HepG2 (cell line): ENCODE measurements around the gene SLC25A45. TPM values are rescaled to one million over a fixed set of nuclear protein-coding genes. Genes with fewer than 3 reads are reported as not detected.

Source experiments
- DPF2 ChIP-seq: sonication (generic); formaldehyde crosslinking; IDR thresholded peaks from 2 replicates; pipeline ENCODE4 v1.4.0; 2020; ENCODE audit warnings: mild to moderate bottlenecking, low read depth, missing genetic modification reagents, borderline replicate concordance
- DRAP1 ChIP-seq: IDR thresholded peaks from 2 replicates; pipeline ENCODE4 v1.6.1; 2016; ENCODE audit warnings: missing genetic modification reagents, missing compliant biosample characterization
- ERF ChIP-seq: IDR thresholded peaks from 2 replicates; pipeline ENCODE4 v1.6.1; 2018; ENCODE audit warnings: missing biosample characterization, missing genetic modification reagents
- FOXA3 ChIP-seq: IDR thresholded peaks from 2 replicates; pipeline ENCODE4 v1.6.1; 2016; ENCODE audit warnings: missing genetic modification reagents, missing compliant biosample characterization
- HDAC2 ChIP-seq: sonication (generic); formaldehyde crosslinking; IDR thresholded peaks from 2 replicates; pipeline ENCODE4 v1.4.0; 2020; ENCODE audit warnings: missing genetic modification reagents
- HIVEP1 ChIP-seq: sonication (generic); formaldehyde crosslinking; IDR thresholded peaks from 2 replicates; pipeline ENCODE4 v1.4.0; 2020; ENCODE audit warnings: mild to moderate bottlenecking, missing genetic modification reagents
- HNF4A ChIP-seq: sonication (generic); formaldehyde crosslinking; IDR thresholded peaks from 2 replicates; pipeline ENCODE4 v1.4.0; 2020; ENCODE audit warnings: missing genetic modification reagents
- KDM5A ChIP-seq: fragments of 200-600 bp; sonication (generic); IDR thresholded peaks from 2 replicates; pipeline ENCODE4 v1.7.0; 2018; ENCODE audit warnings: antibody characterized with exemption, mild to moderate bottlenecking, low read length, borderline replicate concordance
- KLF16 ChIP-seq, 2 experiments: sonication (generic) in 1 of 2; formaldehyde crosslinking in 1 of 2; IDR thresholded peaks; 2 replicates each; pipeline versions ENCODE4 v1.6.1 to v1.8.0; 2016 to 2023; ENCODE audit warnings: missing genetic modification reagents in 2 of 2, missing compliant biosample characterization in 1 of 2
- MAFK ChIP-seq, 2 experiments: IDR thresholded peaks in 1 of 2; conservative IDR thresholded peaks in 1 of 2; 2 replicates each; pipeline ENCODE4 v1.6.1; 2011; ENCODE audit warnings: improper control_type of control experiment in 2 of 2, low read length in 2 of 2
- NRL ChIP-seq: sonication (generic); formaldehyde crosslinking; IDR thresholded peaks from 2 replicates; pipeline ENCODE4 v1.5.0; 2020; ENCODE audit warnings: missing genetic modification reagents, mild to moderate bottlenecking, moderate library complexity, borderline replicate concordance
- PAF1 ChIP-seq: IDR thresholded peaks from 2 replicates; pipeline ENCODE4 v1.6.1; 2016; ENCODE audit warnings: missing genetic modification reagents, missing compliant biosample characterization
- POGK ChIP-seq: sonication (generic); formaldehyde crosslinking; conservative IDR thresholded peaks from 2 replicates; pipeline ENCODE4 v1.8.0; 2022; ENCODE audit warnings: mild to moderate bottlenecking, moderate library complexity, missing genetic modification reagents
- RBM22 ChIP-seq: fragments of 200-400 bp; formaldehyde crosslinking; optimal IDR thresholded peaks from 2 replicates; pipeline ENCODE3; 2017; ENCODE audit warnings: mild to moderate bottlenecking, low read length, moderate library complexity
- SMAD9 ChIP-seq: sonication (generic); formaldehyde crosslinking; IDR thresholded peaks from 2 replicates; pipeline ENCODE4 v1.5.1; 2020; ENCODE audit warnings: mild to moderate bottlenecking, missing genetic modification reagents
- TARDBP ChIP-seq: sonication (generic); formaldehyde crosslinking; IDR thresholded peaks from 2 replicates; pipeline ENCODE4 v1.8.0; 2022; ENCODE audit warnings: mild to moderate bottlenecking, missing genetic modification reagents
- TBX2 ChIP-seq: sonication (generic); formaldehyde crosslinking; IDR thresholded peaks from 2 replicates; pipeline ENCODE4 v1.5.0; 2020; ENCODE audit warnings: missing genetic modification reagents, mild to moderate bottlenecking, borderline replicate concordance
- TCF7 ChIP-seq: sonication (generic); IDR thresholded peaks from 2 replicates; pipeline ENCODE4 v1.6.1; 2016; ENCODE audit warnings: antibody characterized with exemption, low read depth
- THRA ChIP-seq: sonication (generic); formaldehyde crosslinking; IDR thresholded peaks from 2 replicates; pipeline ENCODE4 v1.4.0; 2020; ENCODE audit warnings: missing genetic modification reagents, borderline replicate concordance
- TRIM22 ChIP-seq: fragments of 450-650 bp; IDR thresholded peaks from 2 replicates; pipeline ENCODE4 v1.6.1; 2017
- XRCC5 ChIP-seq: fragments of 200-400 bp; formaldehyde crosslinking; optimal IDR thresholded peaks from 2 replicates; pipeline ENCODE3; 2017; ENCODE audit warnings: mild to moderate bottlenecking, low read length
- ZBTB43 ChIP-seq: sonication (generic); formaldehyde crosslinking; conservative IDR thresholded peaks from 2 replicates; pipeline ENCODE4 v1.4.0; 2020; ENCODE audit warnings: missing genetic modification reagents
- ZNF557 ChIP-seq: sonication (generic); formaldehyde crosslinking; IDR thresholded peaks from 2 replicates; pipeline ENCODE4 v1.4.0; 2020; ENCODE audit warnings: missing genetic modification reagents
- ZSCAN30 ChIP-seq: sonication (generic); formaldehyde crosslinking; IDR thresholded peaks from 2 replicates; pipeline ENCODE4 v1.5.0; 2020; ENCODE audit warnings: mild to moderate bottlenecking, missing genetic modification reagents
- polyA plus RNA-seq, 8 experiments: library from polyadenylated mRNA; depleted of rRNA in 3 of 8; stranded (reverse) in 7 of 8; unstranded in 1 of 8; fragments of >200 nt; fragmentation: Illumina TruSeq in 4 of 8; extraction: Trizol in 4 of 8; gene quantifications; 2 replicates each; pipeline versions ENCODE4 v1.2.1 to v1.2.3, GENCODE V29; 2011 to 2016; ENCODE audit warnings: low read depth in 4 of 8, missing spikeins in 1 of 8, mixed read lengths in 1 of 8; ENCODE audit not compliant: insufficient read depth in 1 of 8
- total RNA-seq, 5 experiments: library from RNA; depleted of rRNA; stranded (reverse); fragments of >200 nt; fragmentation: Illumina TruSeq; extraction: Trizol; gene quantifications; 2 replicates each; pipeline ENCODE4 v1.2.3, GENCODE V29; 2016; ENCODE audit warnings: low read depth in 1 of 5

The SLC25A45 gene
- total and polyA plus RNA-seq, 2 of the 13 experiments (the other 11 are each of a cell fraction or from before 2014, with no cell fraction given), result 1.2 to 3.4 TPM

- TF ChIP-seq FOXA3 (CRISPR knock-in tag) (peak; percentile 18; the same call in 1 of the 2 replicates), RBM22 (peak; percentile 76), TBX2 (peak; percentile 61), KLF16 (CRISPR knock-in tag; IDR thresholded peaks at IDR 0.05) (peak in 1 of 2 experiments; percentile 48; a peak in 2 of 4 replicates), HDAC2 (peak; percentile 67), ZNF557 (CRISPR knock-in tag) (no peak), TRIM22 (no peak), MAFK (conservative IDR thresholded peaks at IDR 0.05 in 1 of 2, IDR thresholded peaks at IDR 0.05 in 1 of 2; ENCODE audit: low read length in 2 of 2) (peak; percentile 93 to 98), TARDBP (CRISPR knock-in tag) (peak; percentile 48; the same call in 1 of the 2 replicates), HIVEP1 (CRISPR knock-in tag) (peak; percentile 46; the same call in 1 of the 2 replicates), TCF7 (peak; percentile 21; the same call in 1 of the 2 replicates), PAF1 (CRISPR knock-in tag) (peak; percentile 48; the same call in 1 of the 2 replicates), ZSCAN30 (CRISPR knock-in tag) (no peak), THRA (CRISPR knock-in tag) (peak; percentile 53; the same call in 1 of the 2 replicates), NRL (0 out of 2 replicates have a peak, but pooled peaks have one; percentile 43), SMAD9 (CRISPR knock-in tag) (no peak), ZBTB43 (CRISPR knock-in tag) (peak; percentile 45; the same call in 1 of the 2 replicates), POGK (CRISPR knock-in tag) (no peak), XRCC5 (peak; percentile 2), DRAP1 (peak; percentile 84), ERF (CRISPR knock-in tag) (no peak; the same call in 1 of the 2 replicates), KDM5A (no peak), HNF4A (peak; percentile 35), DPF2 (CRISPR knock-in tag) (0 out of 2 replicates have a peak, but pooled peaks have one; percentile 44)
Measured at GRCh38 chr11:65419772-65420481, 37.5 kb upstream of the SLC25A45 start (continued).
